BJ (cell line): ENCODE measurements around the gene RYR1. TPM values are rescaled to one million over a fixed set of nuclear protein-coding genes. Genes with fewer than 3 reads are reported as not detected.
"Not testable (repeated sequence)": the region's sequence is repeated elsewhere in the genome, so short reads cannot be mapped to it uniquely, and the experiment has no call there.

Experiments used
- CTCF ChIA-PET: fragments of 350-600 bp; formaldehyde crosslinking; extraction: SDS; loops from one replicate; lab custom pipeline; 2021; ENCODE audit warnings: antibody characterized with exemption, inconsistent platforms; lab: Yijun Ruan, JAX
- POLR2A ChIA-PET: fragments of 300-600 bp; sonication (Branson Sonifier 250); formaldehyde crosslinking; extraction: SDS; loops from one replicate; lab custom pipeline; 2021; ENCODE audit warnings: antibody characterized with exemption; lab: Charles Lee
- DNase-seq: peaks from one replicate; pipeline ENCODE4 v3.0.0-alpha.2; 2011; ENCODE audit warnings: low read depth
- H3K27me3 ChIP-seq: 2 replicates; pipeline ENCODE4 v1.6.0; 2011; ENCODE audit warnings: low read length; ENCODE audit not compliant: control insufficient read depth, insufficient read depth
- H3K36me3 ChIP-seq: 2 replicates; pipeline ENCODE4 v1.5.1; 2011; ENCODE audit warnings: low read length; ENCODE audit not compliant: control insufficient read depth, insufficient read depth
- H3K4me3 ChIP-seq: 2 replicates; pipeline ENCODE4 v1.5.1; 2011; ENCODE audit warnings: low read depth, mild to moderate bottlenecking, control low read depth, low read length
- polyA plus RNA-seq: library from polyadenylated mRNA; depleted of rRNA; stranded (reverse); fragments of >200 nt; gene quantifications from 2 replicates; pipeline ENCODE4 v1.2.3, GENCODE V29; 2011
- TF ChIP-seq, protein P1 (sequence below): IDR thresholded peaks from 2 replicates; pipeline ENCODE4 v1.5.1; 2011; ENCODE audit warnings: low read depth, mild to moderate bottlenecking, control low read depth, inconsistent platforms, low read length, moderate library complexity; ENCODE audit not compliant: insufficient read depth

RYR1 gene
- polyA plus RNA-seq, 1 experiment = 0.04 TPM

DNA sequence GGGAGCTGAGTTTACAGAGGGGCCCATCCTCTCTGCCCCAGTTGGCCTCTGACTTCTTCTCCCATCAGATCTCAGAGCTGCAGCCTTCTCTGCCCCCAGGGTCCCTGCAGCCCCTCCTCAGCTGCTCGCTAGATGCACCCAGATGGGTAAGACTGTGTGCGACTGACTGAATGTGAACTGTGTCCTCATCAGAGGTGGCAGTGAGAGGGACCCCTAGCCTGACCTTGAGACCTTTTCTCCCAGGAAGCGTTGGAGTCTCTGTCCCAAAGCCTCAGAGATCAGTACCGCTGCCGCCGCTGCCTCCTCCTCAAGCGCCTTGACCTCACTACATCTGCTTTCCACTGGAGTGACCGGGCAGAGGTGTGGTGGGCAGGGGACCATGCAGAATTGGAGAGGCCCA is 28.2 kb upstream of the RYR1 start:
- peaks cover 5% of the 10 kb centered on the region; the same call in 1 of the 2 replicates for H3K36me3 ChIP-seq
- H3K4me3 ChIP-seq = no peak overlapping the region
- TF ChIP-seq, protein P1, sequence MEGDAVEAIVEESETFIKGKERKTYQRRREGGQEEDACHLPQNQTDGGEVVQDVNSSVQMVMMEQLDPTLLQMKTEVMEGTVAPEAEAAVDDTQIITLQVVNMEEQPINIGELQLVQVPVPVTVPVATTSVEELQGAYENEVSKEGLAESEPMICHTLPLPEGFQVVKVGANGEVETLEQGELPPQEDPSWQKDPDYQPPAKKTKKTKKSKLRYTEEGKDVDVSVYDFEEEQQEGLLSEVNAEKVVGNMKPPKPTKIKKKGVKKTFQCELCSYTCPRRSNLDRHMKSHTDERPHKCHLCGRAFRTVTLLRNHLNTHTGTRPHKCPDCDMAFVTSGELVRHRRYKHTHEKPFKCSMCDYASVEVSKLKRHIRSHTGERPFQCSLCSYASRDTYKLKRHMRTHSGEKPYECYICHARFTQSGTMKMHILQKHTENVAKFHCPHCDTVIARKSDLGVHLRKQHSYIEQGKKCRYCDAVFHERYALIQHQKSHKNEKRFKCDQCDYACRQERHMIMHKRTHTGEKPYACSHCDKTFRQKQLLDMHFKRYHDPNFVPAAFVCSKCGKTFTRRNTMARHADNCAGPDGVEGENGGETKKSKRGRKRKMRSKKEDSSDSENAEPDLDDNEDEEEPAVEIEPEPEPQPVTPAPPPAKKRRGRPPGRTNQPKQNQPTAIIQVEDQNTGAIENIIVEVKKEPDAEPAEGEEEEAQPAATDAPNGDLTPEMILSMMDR = no peak
- no peaks in the 10 kb centered on the region for H3K27me3 ChIP-seq
- CTCF ChIA-PET = interaction anchor here (3.2 to 3.8 kb wide), 2 partner anchors 8 to 230 kb away, joined by 40 to 47 read pairs; no protein-coding TSS in a partner anchor
- DNase-seq = no peak
- POLR2A ChIA-PET = no interaction called here

DNA sequence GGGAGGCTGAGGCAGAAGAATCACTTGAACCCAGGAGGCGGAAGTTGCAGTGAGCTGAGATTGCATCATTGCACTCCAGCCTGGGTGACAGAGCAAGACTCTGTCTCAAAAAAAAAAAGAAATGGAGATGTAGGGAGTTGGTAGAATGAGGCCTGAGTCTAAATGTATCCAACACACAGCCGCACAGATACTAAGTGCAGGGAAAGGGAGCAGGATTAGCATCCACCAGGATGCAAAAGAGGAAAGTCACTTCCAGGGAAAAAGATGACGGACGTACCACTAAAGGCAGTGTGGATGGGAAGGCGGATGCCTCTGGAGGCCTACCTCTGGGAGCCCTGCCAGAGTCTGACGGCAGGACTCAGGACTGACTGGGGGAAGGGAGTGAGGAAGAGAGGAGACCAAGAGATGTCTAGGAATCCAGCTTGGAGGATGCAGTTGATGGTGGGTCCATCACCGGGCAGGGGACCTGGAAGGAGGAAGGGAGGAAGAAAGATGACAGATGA is 23.8 kb upstream of the RYR1 start:
- ChIA-PET CTCF (interaction anchor here (0.8 kb wide), 1 partner anchor 105 kb away, joined by 3 read pairs; no protein-coding TSS in a partner anchor), POLR2A (no interaction called here)
- DNase-seq = no peak
- Histone ChIP-seq H3K27me3 (peaks cover 1% of the 10 kb centered on the region; the same call in 1 of the 2 replicates), H3K4me3 (no peak overlapping the region), H3K36me3 (peaks cover 5% of the 10 kb centered on the region; the same call in 1 of the 2 replicates)
- TF ChIP-seq, protein P1 = no peak

DNA sequence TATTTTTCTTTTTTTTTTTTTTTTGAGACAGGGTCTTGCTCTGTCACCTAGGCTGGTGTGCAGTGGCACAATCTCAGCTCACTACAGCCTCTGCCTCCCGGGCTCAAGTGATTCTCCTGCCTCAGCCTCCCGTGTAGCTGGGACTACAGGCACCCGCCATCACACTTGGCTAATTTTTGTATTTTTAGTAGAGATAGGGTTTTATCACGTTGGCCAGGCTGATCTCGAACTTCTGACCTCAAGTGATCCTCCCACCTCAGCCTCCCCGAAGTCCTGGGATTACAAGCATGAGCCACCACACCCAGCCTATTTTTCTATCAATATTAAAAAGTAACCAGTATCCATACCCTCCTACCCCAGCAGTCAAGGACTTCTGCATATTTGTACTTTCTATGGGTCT is 23.1 kb upstream of the RYR1 start:
- DNase-seq, POLR2A ChIA-PET, H3K36me3 ChIP-seq, H3K27me3 ChIP-seq, CTCF ChIA-PET, H3K4me3 ChIP-seq: not testable (repeated sequence)

DNA sequence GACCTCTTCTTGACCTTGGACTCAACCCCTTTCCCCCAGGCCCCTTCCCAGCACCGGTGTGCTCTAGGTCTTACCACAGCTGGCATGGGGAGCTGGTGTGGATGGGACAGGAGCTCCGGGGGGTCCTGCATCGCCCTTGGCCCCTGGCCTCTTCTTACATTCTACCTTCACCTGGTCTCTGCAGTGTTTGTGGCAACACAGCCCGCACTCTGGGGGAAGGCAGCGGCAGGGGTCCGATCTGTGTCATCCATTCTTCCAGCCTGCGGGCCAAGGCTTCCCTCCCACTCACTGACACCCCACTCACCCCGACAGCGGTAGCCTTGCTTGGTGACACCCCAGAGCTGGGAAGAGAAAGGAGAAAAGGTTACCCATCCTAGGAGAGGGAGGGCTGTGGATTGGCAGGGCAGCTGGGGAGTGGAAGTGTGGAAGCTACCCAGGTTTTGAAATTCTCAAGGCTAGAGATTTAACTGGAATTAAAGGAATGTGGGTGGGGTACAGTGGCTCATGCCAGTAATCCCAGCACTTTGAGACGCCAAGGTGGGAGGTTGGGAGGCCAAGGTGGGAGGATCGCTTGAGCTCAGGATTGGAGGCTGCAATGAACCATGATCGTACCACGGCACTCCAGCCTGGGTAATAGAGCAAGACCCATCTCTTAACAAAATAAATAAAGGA is 22.3 kb upstream of the RYR1 start:
- TF ChIP-seq, protein P1 = no peak
- POLR2A ChIA-PET = no interaction called here
- Histone ChIP-seq H3K27me3 (peaks cover 1% of the 10 kb centered on the region; the same call in 1 of the 2 replicates), H3K4me3 (no peak overlapping the region), H3K36me3 (peaks cover 4% of the 10 kb centered on the region; the same call in 1 of the 2 replicates)
- DNase-seq = no peak
- CTCF ChIA-PET = interaction anchor here (4.6 kb wide), 1 partner anchor 7 kb away, joined by 40 read pairs; the partner anchor contains the start of gene FAM98C

DNA sequence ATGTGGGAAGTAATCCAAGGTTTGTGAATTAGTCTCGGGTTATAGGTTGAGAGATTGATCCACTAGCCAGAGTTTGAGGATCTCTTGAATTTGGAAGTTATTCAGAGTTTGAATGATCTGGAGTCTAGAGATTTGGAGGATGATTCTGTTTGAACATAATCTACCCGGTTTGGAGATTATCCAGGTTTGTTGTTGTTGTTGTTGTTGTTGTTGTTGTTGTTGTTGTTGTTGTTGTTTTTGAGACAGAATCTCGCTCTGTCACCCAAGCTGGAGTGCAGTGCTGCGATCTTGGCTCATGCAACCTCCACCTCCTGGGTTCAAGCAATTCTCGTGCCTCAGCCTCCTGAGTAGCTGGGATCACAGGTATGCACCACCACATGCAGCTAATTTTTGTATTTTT is 21.6 kb upstream of the RYR1 start:
- H3K4me3 ChIP-seq, POLR2A ChIA-PET, DNase-seq, H3K36me3 ChIP-seq, H3K27me3 ChIP-seq: not testable (repeated sequence)
- CTCF ChIA-PET = interaction anchor here (4.6 kb wide), 1 partner anchor 8 kb away, joined by 40 read pairs; the partner anchor contains the start of gene FAM98C

DNA sequence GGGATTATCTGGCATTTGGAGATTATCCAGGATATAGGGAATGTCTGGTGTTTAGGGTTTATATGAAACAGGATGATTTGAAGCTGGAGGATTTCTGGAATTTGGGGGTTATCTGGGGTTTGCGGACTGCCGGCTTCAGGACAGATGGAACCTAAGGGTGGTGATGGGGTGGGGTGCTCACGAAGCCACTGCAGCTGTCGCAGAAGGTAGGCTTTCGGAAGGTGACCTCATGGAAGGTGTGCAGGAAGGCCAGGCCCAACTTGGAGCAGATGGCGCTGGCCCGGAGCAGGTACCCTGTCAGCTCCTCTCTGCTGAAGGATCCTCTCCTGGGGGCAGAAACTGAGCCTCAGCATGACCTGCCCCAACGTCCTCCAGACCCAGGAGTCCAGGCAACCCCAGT is 21.0 kb upstream of the RYR1 start:
- TF ChIP-seq, protein P1 = no peak
- no peak overlapping the region for H3K4me3 ChIP-seq
- POLR2A ChIA-PET = no interaction called here
- no peaks in the 10 kb centered on the region for H3K36me3 ChIP-seq
- peaks cover 1% of the 10 kb centered on the region; the same call in 1 of the 2 replicates for H3K27me3 ChIP-seq
- no peak for DNase-seq
- CTCF ChIA-PET = interaction anchor here (4.6 kb wide), 1 partner anchor 9 kb away, joined by 40 read pairs; the partner anchor contains the start of gene FAM98C
